Lower lobe of right lung (tissue), 2 donors: ENCODE data around the gene CFAP119. TPM values are rescaled to one million over a fixed set of nuclear protein-coding genes. Genes with fewer than 3 reads are reported as not detected.
A peak's percentile ranks its signal among the peaks of the same experiment; 100 is the strongest.

ENCODE experiments used
- ATAC-seq, 2 donors: fragments of 200-7000 bp; cut with Tn5 transposase; one replicate each; pipeline ENCODE4 v1.9.1; 2020 to 2022; ENCODE audit warnings: mild to moderate bottlenecking in 2 of 2, moderate library complexity in 2 of 2
- DNase-seq: peaks from one replicate; pipeline ENCODE4 v3.0.0-alpha.2; 2020
- H3K27ac ChIP-seq: fragments of 200-600 bp; one replicate; pipeline ENCODE4 v1.8.0; 2022
- H3K27me3 ChIP-seq: fragments of 200-600 bp; one replicate; pipeline ENCODE4 v1.8.0; 2022; ENCODE audit warnings: low read depth
- H3K36me3 ChIP-seq: fragments of 200-600 bp; one replicate; pipeline ENCODE4 v1.8.0; 2022; ENCODE audit warnings: mild to moderate bottlenecking
- H3K4me1 ChIP-seq: fragments of 200-600 bp; one replicate; pipeline ENCODE4 v1.8.0; 2022
- H3K4me3 ChIP-seq: fragments of 200-600 bp; one replicate; pipeline ENCODE4 v1.8.0; 2022; ENCODE audit warnings: mild to moderate bottlenecking
- H3K9me3 ChIP-seq: fragments of 200-600 bp; one replicate; pipeline ENCODE4 v1.8.0; 2022
- CTCF ChIP-seq: fragments of 200-600 bp; IDR thresholded peaks from one replicate; pipeline ENCODE4 v1.8.0; 2022; ENCODE audit warnings: antibody characterized with exemption, mild to moderate bottlenecking
- intact Hi-C: fragments of 100-400 bp; cut with DNase I; formaldehyde crosslinking; loops from one replicate; pipeline ENCODE4 v1.11.0; 2022
- total RNA-seq: library from RNA; stranded (reverse); fragmentation: NEBNext Ultra II Directional; extraction: Animal tissue kit (Norgen Biotek cat#: 25700); gene quantifications from one replicate; pipeline ENCODE4 v1.2.1, GENCODE V29; 2021
- donor health status: DM: no; HTN: yes; CAD: no; lungs with severe emphysema.

The CFAP119 gene
- total RNA-seq, 1 donor from 2014 or later, result 11.1 TPM

- no peaks in the 10 kb centered on the region for H3K9me3 ChIP-seq
- no peak for DNase-seq
- intact Hi-C loops, result no loop called here
- H3K36me3 ChIP-seq, result peaks cover 43% of the 10 kb centered on the region
- H3K4me3 ChIP-seq, result no peak overlapping the region
- no peak for ATAC-seq
- no peak for TF ChIP-seq CTCF
- no peaks in the 10 kb centered on the region for H3K27me3 ChIP-seq
- no peak overlapping the region for H3K27ac ChIP-seq
- H3K4me1 ChIP-seq, result peaks cover 19% of the 10 kb centered on the region
These were observed 16.8 kb upstream of the CFAP119 start for GRCh38 chr16:30778549-30779244.

GRCh38 chr16:30777591-30778297 lies 15.9 kb upstream of the CFAP119 start:
- peaks cover 43% of the 10 kb centered on the region for H3K36me3 ChIP-seq
- intact Hi-C loops, result no loop called here
- no peaks in the 10 kb centered on the region for H3K27me3 ChIP-seq
- H3K9me3 ChIP-seq, result no peaks in the 10 kb centered on the region
- DNase-seq, result no peak
- no peak overlapping the region for H3K4me3 ChIP-seq
- TF ChIP-seq CTCF, result no peak
- no peak for ATAC-seq
- no peak overlapping the region for H3K27ac ChIP-seq
- H3K4me1 ChIP-seq, result peaks cover 19% of the 10 kb centered on the region

GRCh38 chr16:30775392-30776188 lies 13.7 kb upstream of the CFAP119 start:
- Histone ChIP-seq H3K4me1 (peaks cover 19% of the 10 kb centered on the region), H3K36me3 (peaks cover 43% of the 10 kb centered on the region), H3K27me3 (no peaks in the 10 kb centered on the region), H3K9me3 (no peaks in the 10 kb centered on the region), H3K4me3 (peak overlapping the region; percentile 85), H3K27ac (peak overlapping the region; percentile 88)
- ATAC-seq (peak; percentile 91 to 93), DNase-seq (peak; percentile 88)
- no peak for TF ChIP-seq CTCF
- intact Hi-C loops, result no loop called here

- Histone ChIP-seq H3K4me3 (peak overlapping the region; percentile 85), H3K4me1 (peaks cover 19% of the 10 kb centered on the region), H3K9me3 (no peaks in the 10 kb centered on the region), H3K27ac (peak overlapping the region; percentile 88), H3K27me3 (no peaks in the 10 kb centered on the region), H3K36me3 (peaks cover 45% of the 10 kb centered on the region)
- no peak for ATAC-seq
- no peak for TF ChIP-seq CTCF
- no peak for DNase-seq
- intact Hi-C loops, result no loop called here
These were observed 13.2 kb upstream of the CFAP119 start for GRCh38 chr16:30775131-30775391.

- Histone ChIP-seq H3K4me3 (peak overlapping the region; percentile 85), H3K4me1 (peaks cover 19% of the 10 kb centered on the region), H3K27me3 (no peaks in the 10 kb centered on the region), H3K36me3 (peaks cover 50% of the 10 kb centered on the region), H3K9me3 (no peaks in the 10 kb centered on the region), H3K27ac (peak overlapping the region; percentile 88)
- intact Hi-C loops, result no loop called here
- DNase-seq, result no peak
- ATAC-seq, result peak; percentile 2 to 7
- no peak for TF ChIP-seq CTCF
These were observed 12.7 kb upstream of the CFAP119 start for GRCh38 chr16:30774367-30775130.
